ENCODE measurements around the gene SOX18.

SOX18 gene

GRCh38 chr20:64069209-64069613, 19.8 kb upstream of the SOX18 start:
- in situ Hi-C loops (cut with MboI; ENCODE audit: low sequenced_read_pairs, unreplicated experiment) = no loop called here
- TF ChIP-seq CTCF (IDR thresholded peaks at IDR 0.05; ENCODE audit: borderline replicate concordance, control extremely low read depth, extremely low read depth, insufficient read depth, missing control alignments) = no peak
- DNase-seq (ENCODE audit: low spot score) = no peak

GRCh38 chr20:64068386-64069208, 19.2 kb upstream of the SOX18 start:
- in situ Hi-C loops (cut with MboI; ENCODE audit: low sequenced_read_pairs, unreplicated experiment) = no loop called here
- no peak for DNase-seq (ENCODE audit: low spot score)

GRCh38 chr20:64067733-64068307, 18.4 kb upstream of the SOX18 start:
- no peak for TF ChIP-seq CTCF (IDR thresholded peaks at IDR 0.05; ENCODE audit: borderline replicate concordance, control extremely low read depth, extremely low read depth, insufficient read depth, missing control alignments)
- in situ Hi-C loops (cut with MboI; ENCODE audit: low sequenced_read_pairs, unreplicated experiment) = no loop called here
- DNase-seq (ENCODE audit: low spot score) = no peak

More at GRCh38 chr20:64068386-64069208, 19.2 kb upstream of the SOX18 start:
- TF ChIP-seq CTCF (IDR thresholded peaks at IDR 0.05; ENCODE audit: borderline replicate concordance, control extremely low read depth, extremely low read depth, insufficient read depth, missing control alignments) = no peak

GRCh38 chr20:64067005-64067632, 17.7 kb upstream of the SOX18 start:
- no peak for TF ChIP-seq CTCF (IDR thresholded peaks at IDR 0.05; ENCODE audit: borderline replicate concordance, control extremely low read depth, extremely low read depth, insufficient read depth, missing control alignments)
- in situ Hi-C loops (cut with MboI; ENCODE audit: low sequenced_read_pairs, unreplicated experiment) = no loop called here
- no peak for DNase-seq (ENCODE audit: low spot score)

- in situ Hi-C loops (cut with MboI; ENCODE audit: low sequenced_read_pairs, unreplicated experiment) = no loop called here
- DNase-seq (ENCODE audit: low spot score) = peak; percentile 85
- TF ChIP-seq CTCF (IDR thresholded peaks at IDR 0.05; ENCODE audit: borderline replicate concordance, control extremely low read depth, extremely low read depth, insufficient read depth, missing control alignments) = no peak
These were observed 16.5 kb upstream of the SOX18 start for GRCh38 chr20:64065974-64066343.

GRCh38 chr20:64065062-64065973, 15.9 kb upstream of the SOX18 start:
- TF ChIP-seq CTCF (IDR thresholded peaks at IDR 0.05; ENCODE audit: borderline replicate concordance, control extremely low read depth, extremely low read depth, insufficient read depth, missing control alignments) = no peak
- in situ Hi-C loops (cut with MboI; ENCODE audit: low sequenced_read_pairs, unreplicated experiment) = no loop called here
- no peak for DNase-seq (ENCODE audit: low spot score)
